GM20000 (cell line): ENCODE measurements around the gene ALKAL2.

Experiments
- DNase-seq: peaks from one replicate; pipeline ENCODE4 v3.0.0; 2012; ENCODE audit warnings: low spot score
- TF ChIP-seq, protein P1 (sequence below): IDR thresholded peaks from 2 replicates; pipeline ENCODE4 v1.5.1; 2012; ENCODE audit warnings: mild to moderate bottlenecking, control low read depth; ENCODE audit errors: extremely low read depth, missing control alignments

Gene ALKAL2

DNA sequence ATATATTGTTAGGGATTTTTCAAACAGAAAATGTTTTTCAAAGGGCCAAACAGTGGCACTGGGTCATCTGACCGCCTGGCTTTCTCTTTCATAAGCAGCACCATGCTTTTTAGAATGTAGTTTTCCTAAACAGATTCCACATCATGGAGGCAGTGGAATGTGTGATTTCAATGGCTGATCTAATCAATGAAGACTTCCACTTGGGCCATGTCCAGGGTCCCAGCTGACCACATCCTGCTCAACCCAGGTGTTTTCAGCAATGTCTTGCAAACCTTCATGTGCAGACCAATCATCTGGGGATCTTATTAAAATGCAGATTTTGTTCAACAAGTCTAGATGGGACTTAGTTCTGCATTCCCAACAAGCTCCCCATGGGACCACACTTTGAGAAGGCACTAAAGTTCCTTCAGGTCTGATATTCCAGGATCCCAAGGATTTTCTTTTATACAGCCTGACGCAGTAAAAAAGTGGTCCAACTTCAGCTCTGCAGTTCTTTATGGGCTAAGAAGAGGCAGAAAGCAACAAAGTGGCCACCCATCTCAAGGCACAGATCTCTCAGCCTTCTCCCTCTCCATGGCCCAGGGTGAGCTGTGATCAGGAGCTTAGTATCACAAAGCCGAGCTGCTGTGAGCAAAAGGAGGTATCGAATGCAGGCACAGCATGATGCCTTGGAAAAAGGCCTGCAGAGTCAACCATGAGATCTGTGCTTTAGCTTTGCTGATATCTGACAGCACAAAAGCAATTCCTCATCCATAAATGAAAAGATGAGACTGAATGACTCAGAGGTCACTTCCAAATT lies 3.7 kb downstream of the ALKAL2 start:
- DNase-seq: no peak
- TF ChIP-seq, protein P1, sequence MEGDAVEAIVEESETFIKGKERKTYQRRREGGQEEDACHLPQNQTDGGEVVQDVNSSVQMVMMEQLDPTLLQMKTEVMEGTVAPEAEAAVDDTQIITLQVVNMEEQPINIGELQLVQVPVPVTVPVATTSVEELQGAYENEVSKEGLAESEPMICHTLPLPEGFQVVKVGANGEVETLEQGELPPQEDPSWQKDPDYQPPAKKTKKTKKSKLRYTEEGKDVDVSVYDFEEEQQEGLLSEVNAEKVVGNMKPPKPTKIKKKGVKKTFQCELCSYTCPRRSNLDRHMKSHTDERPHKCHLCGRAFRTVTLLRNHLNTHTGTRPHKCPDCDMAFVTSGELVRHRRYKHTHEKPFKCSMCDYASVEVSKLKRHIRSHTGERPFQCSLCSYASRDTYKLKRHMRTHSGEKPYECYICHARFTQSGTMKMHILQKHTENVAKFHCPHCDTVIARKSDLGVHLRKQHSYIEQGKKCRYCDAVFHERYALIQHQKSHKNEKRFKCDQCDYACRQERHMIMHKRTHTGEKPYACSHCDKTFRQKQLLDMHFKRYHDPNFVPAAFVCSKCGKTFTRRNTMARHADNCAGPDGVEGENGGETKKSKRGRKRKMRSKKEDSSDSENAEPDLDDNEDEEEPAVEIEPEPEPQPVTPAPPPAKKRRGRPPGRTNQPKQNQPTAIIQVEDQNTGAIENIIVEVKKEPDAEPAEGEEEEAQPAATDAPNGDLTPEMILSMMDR: no peak

DNA sequence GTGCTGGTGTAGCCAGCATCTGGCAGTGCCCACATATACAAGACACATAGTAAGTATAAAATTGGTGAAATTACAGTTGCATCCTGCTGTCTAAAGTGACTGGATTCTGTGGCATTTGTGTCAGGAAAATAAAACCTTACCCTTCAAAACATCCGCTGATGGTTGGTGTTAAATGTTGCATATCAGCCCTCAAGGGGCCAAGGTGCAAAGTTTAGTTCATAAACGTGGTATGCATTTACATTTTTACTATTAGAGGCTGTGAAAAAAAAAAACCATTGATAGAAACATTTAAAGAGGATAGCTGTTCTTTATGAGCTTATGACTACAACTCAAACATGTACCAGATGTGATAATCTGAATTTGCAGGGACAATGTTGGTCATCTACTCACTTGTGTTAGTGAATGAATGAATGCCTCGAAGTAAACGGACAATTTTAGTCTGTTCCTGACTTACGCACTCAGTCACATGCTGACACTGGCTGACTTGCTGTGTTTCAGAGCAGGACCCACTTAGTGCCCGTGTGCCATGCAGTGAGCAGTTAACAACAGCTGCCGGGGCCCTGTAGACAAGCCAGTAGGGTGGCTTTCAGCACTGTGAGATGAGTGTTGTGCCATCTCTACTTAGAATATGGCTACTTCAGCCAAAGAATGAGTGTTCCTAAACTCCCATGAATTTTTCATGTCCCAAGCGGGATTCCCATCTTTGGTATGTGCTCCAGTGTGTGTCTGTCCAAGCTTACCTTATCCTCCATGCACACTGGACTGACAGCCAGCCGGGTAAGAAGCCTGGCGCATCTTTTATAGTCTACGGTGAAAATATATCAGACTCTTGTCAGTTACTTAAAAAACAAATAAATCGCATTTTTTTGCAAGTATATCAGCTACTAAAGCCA lies 5.3 kb downstream of the ALKAL2 start:
- no peak for DNase-seq
- TF ChIP-seq, protein P1: no peak

DNA sequence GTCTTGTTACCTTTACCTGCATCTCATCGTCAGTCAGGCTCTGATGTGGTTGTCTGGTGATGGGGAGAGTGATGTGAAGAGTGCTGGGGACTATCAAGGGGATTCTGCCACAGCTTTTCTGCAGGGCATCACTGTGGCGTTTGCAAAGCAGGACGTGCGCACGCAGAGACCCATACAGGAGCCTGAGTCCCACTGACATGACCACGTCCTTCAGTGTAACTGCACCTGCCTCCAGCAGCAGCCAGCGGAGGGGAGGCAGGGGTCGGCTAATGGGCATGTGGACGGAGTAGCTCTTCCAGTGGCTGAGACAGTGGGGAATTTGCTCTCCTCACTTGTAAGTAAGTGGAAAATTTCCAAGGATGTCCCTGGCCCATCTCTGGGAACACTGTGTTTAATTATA lies 6.5 kb downstream of the ALKAL2 start:
- TF ChIP-seq, protein P1: no peak
- DNase-seq: no peak

DNA sequence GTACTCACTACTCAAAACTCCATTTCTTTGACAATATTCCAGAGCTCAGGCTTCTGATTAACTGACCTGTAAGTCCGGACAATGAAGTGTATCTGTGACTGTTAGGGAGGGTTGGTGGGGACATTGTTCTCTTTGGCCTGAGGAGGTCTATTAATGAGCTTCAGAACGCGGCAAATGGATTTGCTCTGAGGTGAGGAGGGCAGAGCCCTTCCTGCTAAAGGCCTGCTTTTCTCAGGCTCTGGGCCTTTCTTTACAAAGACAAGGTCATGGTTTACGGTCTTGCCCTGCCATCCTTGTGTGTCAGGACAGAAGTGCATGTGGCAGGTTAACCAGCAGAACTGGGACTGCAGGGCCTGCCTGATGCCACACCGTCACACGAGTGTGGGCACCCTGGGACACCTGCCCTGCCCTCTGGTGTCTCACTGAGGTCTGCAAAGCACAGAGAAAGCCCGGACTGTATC lies 7.2 kb downstream of the ALKAL2 start:
- DNase-seq: no peak
- TF ChIP-seq, protein P1: no peak

DNA sequence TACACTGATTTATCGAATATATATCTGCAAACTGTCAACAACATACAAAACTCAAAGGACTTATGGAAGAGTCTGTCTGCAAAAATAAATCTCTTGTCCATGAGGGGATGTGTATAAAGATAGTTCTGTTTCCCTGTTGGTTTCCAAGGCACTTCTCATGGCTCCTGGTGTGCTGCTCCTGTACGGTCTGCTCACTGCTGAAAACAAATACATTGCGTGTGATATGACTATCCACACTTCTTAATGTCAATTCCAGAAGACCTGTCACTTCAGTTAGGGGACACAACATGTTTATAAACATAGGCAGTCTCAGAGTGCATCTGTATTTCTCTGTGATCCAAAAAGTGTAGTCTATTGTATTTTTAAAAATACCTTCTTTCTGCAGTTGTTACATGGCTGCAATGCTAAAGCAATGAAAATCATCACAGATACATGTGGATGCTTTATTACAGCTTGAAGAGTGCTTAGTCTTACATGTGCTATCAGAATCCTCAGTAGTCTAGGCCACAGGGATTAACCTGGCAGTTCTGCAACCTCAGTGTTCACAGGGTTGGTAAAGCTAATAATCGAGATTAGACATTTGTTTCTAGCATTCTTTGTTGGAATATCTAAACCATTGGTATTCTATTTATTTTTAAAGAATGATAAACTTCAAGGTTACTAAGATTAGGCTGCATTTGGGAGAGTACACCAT lies 7.8 kb downstream of the ALKAL2 start:
- TF ChIP-seq, protein P1: no peak

DNA sequence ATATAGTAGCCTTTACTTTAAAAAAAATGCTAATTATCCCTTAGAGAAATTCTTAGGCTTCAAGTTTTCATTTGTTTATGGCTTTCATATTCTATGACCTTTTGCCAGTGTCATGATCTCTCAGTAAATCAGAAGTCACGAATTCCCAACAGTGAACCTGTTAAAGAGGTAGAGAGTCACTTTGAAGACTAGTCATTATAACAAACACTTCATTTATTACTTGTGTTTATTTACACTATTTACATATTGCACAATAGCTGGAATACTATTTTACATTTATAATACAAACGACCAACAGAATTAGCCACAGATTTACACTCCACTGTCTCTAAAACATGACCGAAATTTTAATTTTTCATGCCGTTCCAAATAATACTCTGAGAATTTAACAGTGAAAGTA lies 8.5 kb downstream of the ALKAL2 start:
- TF ChIP-seq, protein P1: no peak
- DNase-seq: no peak

More for the DNA sequence above, 7.8 kb downstream of the ALKAL2 start:
- no peak for DNase-seq
